NCI-H1092 treated with DMSO at 0.1 percent for 48 hours (cell line): ENCODE results near the gene NCAM2.
A peak's percentile ranks its signal among the peaks of the same experiment; 100 is the strongest.

Experiments used
- DNase-seq: peaks from one replicate; lab custom pipeline; 2025; lab: John Stamatoyannopoulos, UW

NCAM2 gene

GRCh38 chr21:21226472-21226871 is 228.3 kb downstream of the NCAM2 start:
- DNase-seq = no peak

GRCh38 chr21:21230672-21231071 is 232.5 kb downstream of the NCAM2 start:
- DNase-seq = no peak

GRCh38 chr21:21231913-21232312 is 233.7 kb downstream of the NCAM2 start:
- DNase-seq = no peak

- peak; percentile 39 for DNase-seq
These were observed 234.1 kb downstream of the NCAM2 start for GRCh38 chr21:21232320-21232719.

- DNase-seq = no peak
These were observed 234.8 kb downstream of the NCAM2 start for GRCh38 chr21:21233051-21233450.

- DNase-seq = no peak
These were observed 238.8 kb downstream of the NCAM2 start for GRCh38 chr21:21236996-21237395.

- no peak for DNase-seq
These were observed 240.6 kb downstream of the NCAM2 start for GRCh38 chr21:21238629-21239400.

GRCh38 chr21:21241391-21241790 is 243.2 kb downstream of the NCAM2 start:
- DNase-seq = peak; percentile 22

- DNase-seq = no peak
These were observed 247.8 kb downstream of the NCAM2 start for GRCh38 chr21:21246007-21246406.

GRCh38 chr21:21247424-21247823 is 249.2 kb downstream of the NCAM2 start:
- DNase-seq = no peak

- DNase-seq = no peak
These were observed 263.8 kb downstream of the NCAM2 start for GRCh38 chr21:21262048-21262447.

- DNase-seq = no peak
These were observed 269.9 kb downstream of the NCAM2 start for GRCh38 chr21:21268061-21268471.

GRCh38 chr21:21268885-21269284 is 270.7 kb downstream of the NCAM2 start:
- DNase-seq = no peak

- no peak for DNase-seq
These were observed 281.1 kb downstream of the NCAM2 start for GRCh38 chr21:21279193-21279901.

GRCh38 chr21:21283810-21284209 is 285.6 kb downstream of the NCAM2 start:
- DNase-seq = no peak

GRCh38 chr21:21286170-21286798 is 288.1 kb downstream of the NCAM2 start:
- no peak for DNase-seq

- DNase-seq = peak; percentile 3
These were observed 292.5 kb downstream of the NCAM2 start for GRCh38 chr21:21290751-21291150.

- no peak for DNase-seq
These were observed 293.8 kb downstream of the NCAM2 start for GRCh38 chr21:21291883-21292569.

- no peak for DNase-seq
These were observed 297.1 kb downstream of the NCAM2 start for GRCh38 chr21:21295303-21295702.

- no peak for DNase-seq
These were observed 299.0 kb downstream of the NCAM2 start for GRCh38 chr21:21297211-21297610.

- DNase-seq = no peak
These were observed 302.8 kb downstream of the NCAM2 start for GRCh38 chr21:21301013-21301412.

- no peak for DNase-seq
These were observed 311.3 kb downstream of the NCAM2 start for GRCh38 chr21:21309510-21309909.
